Measurements from ENCODE around the gene BSPH1.
"Not testable (repeated sequence)": the region's sequence is repeated elsewhere in the genome, so short reads cannot be mapped to it uniquely, and the experiment has no call there.

BSPH1 gene

DNA sequence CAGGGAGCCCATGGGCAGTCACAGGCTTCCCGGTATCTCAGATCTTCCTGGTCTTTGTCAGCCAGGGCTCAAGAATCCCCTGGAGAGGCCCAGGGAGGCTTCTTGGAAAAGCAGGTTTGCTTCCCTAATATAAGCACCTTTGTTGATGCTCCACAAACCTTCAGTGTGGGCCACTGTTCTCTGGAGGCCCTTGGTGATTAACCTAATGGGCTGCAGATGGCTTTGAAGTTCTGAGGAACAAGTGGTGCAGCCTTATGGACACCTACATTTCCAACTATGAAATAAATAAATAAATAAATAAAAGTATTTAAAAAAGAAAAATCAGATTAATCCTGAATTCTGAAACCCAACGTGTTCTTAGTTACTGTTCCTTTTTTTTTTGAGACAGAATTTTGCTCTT, at the start of gene BSPH1:
Gene BSPH1, minus strand, starts transcription at position 101 of the 400 bp plus-strand sequence. Its CDS starts 89 bp downstream, at position 12.
- H3K4me3 ChIP-seq (ENCODE audit: low read depth, low read length), result no peak within 1 kb of the TSS
- DNase-seq (ENCODE audit: low read depth), result no peak

DNA sequence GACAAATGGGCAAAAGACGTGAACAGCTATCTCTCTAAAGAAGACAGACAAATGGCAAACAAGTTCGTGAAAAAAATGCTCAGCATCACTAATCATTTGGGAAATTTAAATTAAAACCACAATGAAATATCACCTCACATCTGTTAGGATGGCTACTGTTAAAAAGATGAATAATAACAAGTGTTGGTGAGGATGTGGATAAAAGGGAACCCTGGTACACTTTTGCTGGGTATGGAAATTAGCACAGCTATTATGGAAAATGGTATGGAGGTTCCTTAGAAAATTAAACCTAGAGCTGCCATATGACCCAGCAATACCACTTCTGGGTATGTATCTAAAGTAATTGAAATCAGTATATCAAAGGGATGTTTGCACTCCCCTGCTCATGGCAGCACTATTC, 44.8 kb upstream of the BSPH1 start:
- DNase-seq (ENCODE audit: low read depth), result no peak
- H3K4me3 ChIP-seq (ENCODE audit: low read depth, low read length), result no peak overlapping the region

DNA sequence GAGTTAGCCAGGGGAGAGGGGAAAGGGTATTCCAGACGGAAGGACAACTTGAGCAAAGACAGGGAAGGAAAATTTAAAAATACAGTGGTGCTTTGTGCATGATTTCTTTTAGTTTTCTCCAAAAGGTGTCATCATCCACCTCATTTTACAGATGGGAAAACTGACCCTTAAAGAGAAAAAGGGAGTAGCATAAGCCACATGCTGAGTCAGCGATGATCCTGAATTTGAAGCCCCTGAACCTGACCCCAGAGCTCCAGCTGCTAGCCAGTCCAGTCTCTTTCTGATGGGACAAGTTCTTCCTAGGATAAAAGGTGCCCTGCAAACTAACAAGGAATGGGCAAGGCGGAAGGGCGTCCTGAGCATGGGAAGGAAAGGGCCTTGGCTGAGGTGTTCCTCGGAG, 41.6 kb upstream of the BSPH1 start:
- DNase-seq (ENCODE audit: low read depth), result no peak
- H3K4me3 ChIP-seq (ENCODE audit: low read depth, low read length), result no peak overlapping the region

GRCh38 chr19:48030073-48030472, 38.1 kb upstream of the BSPH1 start:
- DNase-seq (ENCODE audit: low read depth), result no peak

DNA sequence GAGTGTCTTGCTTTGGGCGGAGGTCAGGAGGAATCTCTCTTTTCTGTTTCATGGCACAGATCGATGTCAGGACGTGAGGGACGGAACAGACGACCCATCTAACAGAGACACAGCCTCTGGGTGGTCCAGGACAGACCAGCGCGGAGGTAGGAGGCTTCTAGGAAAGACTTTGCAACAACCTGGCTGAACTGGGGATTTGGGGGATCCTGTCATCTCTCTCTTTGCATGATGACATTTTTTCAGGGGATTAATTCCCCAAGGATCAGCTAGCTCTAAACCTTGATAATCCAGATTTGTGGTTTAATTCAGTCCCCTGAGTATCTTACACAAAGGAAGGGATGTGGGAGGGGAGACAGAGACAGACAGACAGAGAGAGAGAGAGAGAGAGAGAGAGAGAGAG, 37.5 kb upstream of the BSPH1 start:
- no peak overlapping the region for H3K4me3 ChIP-seq (ENCODE audit: low read depth, low read length)
- DNase-seq (ENCODE audit: low read depth), result no peak

More at GRCh38 chr19:48030073-48030472, 38.1 kb upstream of the BSPH1 start:
- no peak overlapping the region for H3K4me3 ChIP-seq (ENCODE audit: low read depth, low read length)

GRCh38 chr19:48025480-48025879, 33.5 kb upstream of the BSPH1 start:
- no peak for DNase-seq (ENCODE audit: low read depth)
- no peak overlapping the region for H3K4me3 ChIP-seq (ENCODE audit: low read depth, low read length)

DNA sequence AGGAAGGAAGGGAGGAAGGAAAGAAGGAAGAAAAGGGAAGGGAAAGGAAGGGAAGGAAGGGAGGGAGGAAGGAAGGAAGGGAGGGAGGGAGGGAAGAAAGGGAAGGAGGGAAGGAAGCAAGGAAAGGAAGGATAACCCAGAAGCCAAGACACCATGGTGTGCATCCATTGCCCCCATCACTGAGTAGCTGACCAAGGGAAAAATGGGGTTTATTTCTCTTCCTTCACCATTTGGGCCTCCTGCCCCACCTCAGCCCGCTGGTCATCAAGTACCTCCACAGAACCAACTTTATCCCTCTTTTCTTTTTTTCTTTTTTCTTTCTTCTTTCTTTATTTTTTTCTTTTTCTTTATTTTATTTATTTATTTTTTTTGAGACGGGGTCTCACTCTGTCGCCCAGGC, 31.5 kb upstream of the BSPH1 start:
- DNase-seq (ENCODE audit: low read depth), result no peak
- H3K4me3 ChIP-seq (ENCODE audit: low read depth, low read length), result no peak overlapping the region

GRCh38 chr19:48023011-48023410, 31.0 kb upstream of the BSPH1 start:
- no peak overlapping the region for H3K4me3 ChIP-seq (ENCODE audit: low read depth, low read length)
- no peak for DNase-seq (ENCODE audit: low read depth)

DNA sequence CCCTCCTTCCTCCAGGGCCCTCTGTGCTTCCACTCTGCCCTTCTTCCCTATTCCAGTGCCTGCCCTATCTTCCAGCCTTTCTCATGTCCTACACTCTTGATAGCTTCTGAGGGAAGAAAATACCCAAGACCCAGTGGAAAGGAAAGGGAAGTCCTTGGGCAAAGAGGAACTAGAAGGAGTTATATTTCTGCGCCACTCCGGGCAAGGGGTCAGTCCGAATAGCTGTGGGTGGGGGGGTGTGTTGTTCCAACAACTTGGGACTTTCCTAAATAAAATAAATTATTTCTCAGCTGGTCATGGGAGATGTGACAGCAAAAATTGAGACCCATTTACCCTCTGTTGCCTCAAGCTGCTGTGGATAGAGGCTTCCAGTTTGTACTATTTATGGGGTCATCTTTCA, 28.7 kb upstream of the BSPH1 start:
- no peak overlapping the region for H3K4me3 ChIP-seq (ENCODE audit: low read depth, low read length)
- DNase-seq (ENCODE audit: low read depth), result no peak

DNA sequence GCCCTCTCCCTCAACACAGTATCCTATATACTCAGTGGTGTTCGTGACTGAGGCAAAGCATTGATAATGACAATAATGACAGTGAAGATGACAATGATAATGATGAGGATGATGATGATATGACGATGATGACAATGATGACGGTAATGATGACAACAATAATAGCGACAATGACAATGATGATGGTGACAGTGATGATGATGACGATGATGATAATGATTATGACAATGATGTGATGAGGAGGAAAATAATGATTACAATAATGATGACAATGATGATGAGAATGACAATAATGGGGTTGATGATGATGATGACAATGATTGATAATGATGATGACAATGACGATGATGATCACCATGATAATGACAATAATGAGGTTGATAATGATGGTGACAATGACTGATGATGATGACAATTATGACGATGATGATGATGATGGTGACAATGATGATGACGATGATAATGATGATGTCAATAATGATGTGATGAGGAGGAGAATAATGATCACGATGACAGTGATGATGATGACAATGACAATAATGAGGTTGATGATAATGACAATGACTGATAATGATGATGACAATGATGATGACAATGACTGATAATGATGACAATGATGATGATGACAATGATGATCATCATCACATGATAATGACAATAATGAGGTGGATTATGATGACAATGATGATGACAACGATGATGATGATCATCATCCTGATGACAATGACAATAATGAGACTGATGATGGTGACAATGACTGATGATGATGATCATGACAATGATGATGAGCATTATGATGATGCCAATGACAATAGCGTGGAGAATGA, 19.2 kb upstream of the BSPH1 start:
- no peak overlapping the region for H3K4me3 ChIP-seq (ENCODE audit: low read depth, low read length)
- DNase-seq (ENCODE audit: low read depth), result no peak

DNA sequence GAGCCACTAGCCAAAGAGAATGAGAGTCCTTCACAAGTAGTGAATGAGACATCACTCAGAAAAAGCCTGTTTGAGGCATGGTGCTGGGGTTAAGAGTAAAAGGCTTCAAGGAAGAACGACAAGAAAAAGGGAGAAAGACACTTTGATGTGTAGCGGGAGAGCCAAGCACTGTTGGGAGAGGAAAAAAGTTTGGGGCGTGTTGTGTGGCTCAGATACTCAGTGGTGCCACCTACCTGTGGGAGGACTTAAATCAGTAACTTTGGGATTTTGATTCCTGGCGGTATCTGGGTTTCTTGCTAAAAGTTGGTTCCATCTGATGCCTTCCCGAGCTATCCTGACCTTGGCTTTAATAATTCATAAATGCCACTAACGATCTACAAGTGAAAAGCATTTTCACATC, 14.8 kb upstream of the BSPH1 start:
- no peak overlapping the region for H3K4me3 ChIP-seq (ENCODE audit: low read depth, low read length)
- DNase-seq (ENCODE audit: low read depth), result no peak

GRCh38 chr19:48004236-48004635, 12.3 kb upstream of the BSPH1 start:
- H3K4me3 ChIP-seq (ENCODE audit: low read depth, low read length), result no peak overlapping the region
- no peak for DNase-seq (ENCODE audit: low read depth)

- H3K4me3 ChIP-seq (ENCODE audit: low read depth, low read length), result no peak overlapping the region
Measured at GRCh38 chr19:48000846-48001245, 8.9 kb upstream of the BSPH1 start.

DNA sequence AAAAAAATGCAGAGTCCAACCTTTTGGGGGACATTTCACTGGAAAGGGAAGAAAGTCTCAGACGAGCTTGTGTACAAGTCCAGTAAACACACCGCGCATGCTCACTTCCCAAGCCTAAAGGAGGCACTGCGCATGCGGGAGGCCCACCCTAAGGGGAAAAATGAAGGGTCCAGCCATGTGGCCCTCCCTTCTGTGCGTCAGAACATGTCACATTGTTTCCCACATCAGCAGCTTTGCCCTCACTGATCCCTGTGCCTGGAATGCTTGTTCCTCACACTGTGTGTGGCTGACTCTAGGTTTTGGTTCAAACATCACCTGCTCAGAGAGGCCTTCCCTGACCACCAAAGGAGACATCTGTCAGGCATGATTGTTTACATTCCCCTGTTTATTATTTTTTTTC, 6.8 kb upstream of the BSPH1 start:
- no peak for DNase-seq (ENCODE audit: low read depth)
- H3K4me3 ChIP-seq (ENCODE audit: low read depth, low read length), result no peak overlapping the region

More at GRCh38 chr19:48000846-48001245, 8.9 kb upstream of the BSPH1 start:
- no peak for DNase-seq (ENCODE audit: low read depth)

- no peak overlapping the region for H3K4me3 ChIP-seq (ENCODE audit: low read depth, low read length)
- DNase-seq (ENCODE audit: low read depth), result no peak
Measured at GRCh38 chr19:47996230-47996727, 4.3 kb upstream of the BSPH1 start.

- H3K4me3 ChIP-seq (ENCODE audit: low read depth, low read length), result no peak within 1 kb of the TSS
- DNase-seq (ENCODE audit: low read depth), result no peak
Measured at GRCh38 chr19:47994209-47994802, 2.3 kb upstream of the BSPH1 start, which contains the start of gene ELSPBP1. Gene ELSPBP1 (plus strand): TSS chr19:47994632. CDS start chr19:48008668, 14,036 bp downstream.

GRCh38 chr19:47991191-47991808, 670 bp downstream of the BSPH1 start:
- no peak overlapping the region for H3K4me3 ChIP-seq (ENCODE audit: low read depth, low read length)
- DNase-seq (ENCODE audit: low read depth), result no peak

- DNase-seq (ENCODE audit: low read depth), result no peak
- H3K4me3 ChIP-seq (ENCODE audit: low read depth, low read length), result no peak overlapping the region
Measured at GRCh38 chr19:47973529-47973928, 18.4 kb downstream of the BSPH1 start.

- not testable (repeated sequence) for DNase-seq (ENCODE audit: low read depth); H3K4me3 ChIP-seq (ENCODE audit: low read depth, low read length)
Measured at GRCh38 chr19:47955936-47956335, 36.0 kb downstream of the BSPH1 start.

- not testable (repeated sequence) for H3K4me3 ChIP-seq (ENCODE audit: low read depth, low read length); DNase-seq (ENCODE audit: low read depth)
Measured at GRCh38 chr19:47952132-47952531, 39.8 kb downstream of the BSPH1 start.

Data from skeletal muscle cell (primary cell).